PC-9 (cell line): ENCODE data around the gene IMMP2L. TPM values are rescaled to one million over a fixed set of nuclear protein-coding genes. Genes with fewer than 3 reads are reported as not detected.
A peak's percentile ranks its signal among the peaks of the same experiment; 100 is the strongest.

Experiments
- BruUV-seq: library from RNA; stranded (reverse); fragments of 400-500 nt; replicated peaks from 2 replicates; lab custom pipeline; 2021; lab: Mats Ljungman, UMichigan
- CTCF ChIA-PET: fragments of 300-600 bp; sonication (Branson Sonifier 250); formaldehyde crosslinking; loops from one replicate; lab custom pipeline; 2022; ENCODE audit warnings: antibody characterized with exemption; lab: Charles Lee
- POLR2A ChIA-PET: fragments of 300-600 bp; sonication (Branson Sonifier 250); formaldehyde crosslinking; loops from one replicate; lab custom pipeline; 2022; ENCODE audit warnings: antibody characterized with exemption; ENCODE audit not compliant: unreplicated experiment; lab: Charles Lee
- DNase-seq, 2 experiments: peaks; one replicate each; pipeline versions ENCODE4 v3.0.0 to v3.0.0-alpha.2; 2015 to 2022; ENCODE audit warnings: mixed read lengths in 1 of 2
- H2AFZ ChIP-seq: fragments of 200-600 bp; sonication (generic); 2 replicates; pipeline ENCODE4 v1.8.1; 2017; ENCODE audit warnings: antibody characterized with exemption
- H3F3A ChIP-seq: fragments of 200-600 bp; sonication (generic); 2 replicates; pipeline ENCODE4 v1.8.1; 2017; ENCODE audit warnings: antibody characterized with exemption, mild to moderate bottlenecking, low read depth; ENCODE audit not compliant: insufficient read depth
- H3K27ac ChIP-seq: fragments of 200-600 bp; sonication (generic); 2 replicates; pipeline ENCODE4 v1.6.1; 2016; ENCODE audit warnings: mixed run types
- H3K27me3 ChIP-seq: fragments of 200-600 bp; sonication (generic); 2 replicates; pipeline ENCODE4 v1.6.1; 2016; ENCODE audit warnings: low read depth, mixed run types; ENCODE audit not compliant: insufficient read depth
- H3K36me3 ChIP-seq: fragments of 200-600 bp; sonication (generic); 2 replicates; pipeline ENCODE4 v1.6.1; 2016; ENCODE audit warnings: low read depth, mixed run types
- H3K4me1 ChIP-seq: fragments of 200-600 bp; sonication (generic); replicated peaks from 2 replicates; pipeline ENCODE4 v1.6.1; 2016; ENCODE audit warnings: mixed run types; ENCODE audit not compliant: insufficient read depth
- H3K4me2 ChIP-seq: fragments of 200-600 bp; sonication (generic); 2 replicates; pipeline ENCODE4 v1.6.1; 2017; ENCODE audit warnings: mixed run types
- H3K4me3 ChIP-seq: fragments of 200-600 bp; sonication (generic); 2 replicates; pipeline ENCODE4 v1.6.1; 2016; ENCODE audit warnings: mixed run types
- H3K79me2 ChIP-seq: fragments of 200-600 bp; sonication (generic); 2 replicates; pipeline ENCODE4 v1.6.1; 2017; ENCODE audit warnings: low read depth, mixed run types
- H3K9me2 ChIP-seq: fragments of 200-600 bp; sonication (generic); 2 replicates; pipeline ENCODE4 v1.8.1; 2017; ENCODE audit warnings: mild to moderate bottlenecking; ENCODE audit not compliant: insufficient read depth
- H3K9me3 ChIP-seq: fragments of 200-600 bp; sonication (generic); 2 replicates; pipeline ENCODE4 v1.8.1; 2016; ENCODE audit warnings: low read depth; ENCODE audit not compliant: insufficient read depth
- H4K20me1 ChIP-seq: fragments of 200-600 bp; sonication (generic); 2 replicates; pipeline ENCODE4 v1.8.1; 2017; ENCODE audit not compliant: insufficient read depth
- EZH2 ChIP-seq: fragments of 200-600 bp; sonication (generic); IDR thresholded peaks from 2 replicates; pipeline ENCODE4 v1.8.0; 2017; ENCODE audit warnings: antibody characterized with exemption, low read depth
- intact Hi-C: fragments of 100-400 bp; cut with micrococcal nuclease; formaldehyde crosslinking; loops from one replicate; pipeline ENCODE4 v1.10.0; 2022; ENCODE audit not compliant: unreplicated experiment
- total RNA-seq: library from RNA; stranded (reverse); gene quantifications from 2 replicates; pipeline ENCODE4 v1.2.3, GENCODE V29; 2021
- TF ChIP-seq, protein P1 (sequence below): fragments of 200-600 bp; sonication (generic); conservative IDR thresholded peaks from 2 replicates; pipeline ENCODE4 v1.6.1; 2017; ENCODE audit warnings: mixed run types, antibody characterized with exemption, mild to moderate bottlenecking, moderate library complexity

The IMMP2L gene
- total RNA-seq, 1 experiment from 2014 or later: 40.5 TPM

DNA sequence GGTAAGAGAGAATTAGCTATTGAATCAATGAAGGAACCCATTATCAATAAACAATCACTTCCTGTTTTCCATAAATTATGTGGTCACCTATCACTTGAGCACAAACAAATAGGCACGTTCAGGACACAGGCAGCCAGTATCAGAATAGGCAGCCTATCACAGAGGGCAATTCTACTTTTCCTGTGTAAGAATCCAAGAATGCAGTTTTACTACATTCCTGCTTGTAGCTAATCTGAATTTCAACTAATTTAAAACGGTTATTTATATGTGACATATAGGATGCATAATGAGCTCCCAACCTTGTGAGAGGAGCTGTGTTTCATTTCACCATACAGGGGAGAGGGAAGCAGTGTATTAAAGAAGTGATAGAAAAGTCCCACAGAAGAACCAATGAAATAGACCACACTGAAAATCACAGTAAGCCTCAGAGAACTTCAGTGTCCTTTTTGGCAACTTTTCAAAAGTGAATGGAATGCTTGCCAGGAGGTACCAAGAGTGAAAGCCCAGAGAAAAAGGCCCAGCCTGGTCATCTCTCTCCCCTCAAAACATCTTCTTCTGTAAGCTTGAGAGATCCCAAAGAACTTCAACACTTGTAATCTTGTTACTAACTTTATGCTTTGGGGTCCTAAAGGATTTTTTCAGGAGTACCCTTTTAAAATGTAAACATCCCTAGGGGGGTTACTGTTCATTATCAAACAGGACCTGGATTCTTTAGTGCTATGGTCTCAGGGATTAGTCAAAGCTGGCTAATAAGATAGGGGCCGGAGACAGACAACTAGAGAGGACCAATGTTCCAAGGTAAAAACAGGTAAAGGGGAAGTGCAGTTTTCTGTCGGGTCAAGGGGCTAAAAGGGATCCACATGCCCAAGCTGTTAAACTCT is 1.3 kb downstream of the IMMP2L start:
- Histone ChIP-seq H3K27me3 (no peaks in the 10 kb centered on the region), H2AFZ (peak overlapping the region; percentile 77), H4K20me1 (no peaks in the 10 kb centered on the region), H3K4me3 (peak overlapping the region; percentile 69), H3K4me2 (peak overlapping the region; percentile 87), H3K27ac (peak overlapping the region; percentile 61), H3K79me2 (peaks cover 12% of the 10 kb centered on the region; the same call in 1 of the 2 replicates), H3K4me1 (peaks cover 20% of the 10 kb centered on the region), H3K9me3 (no peaks in the 10 kb centered on the region), H3K36me3 (peaks cover 9% of the 10 kb centered on the region; the same call in 1 of the 2 replicates), H3F3A (peaks cover 8% of the 10 kb centered on the region; the same call in 1 of the 2 replicates), H3K9me2 (no peaks in the 10 kb centered on the region)
- intact Hi-C loops: loop anchor here (10.0 kb wide), 1 partner anchor 174 kb away; no protein-coding TSS in a partner anchor
- TF ChIP-seq, protein P1, sequence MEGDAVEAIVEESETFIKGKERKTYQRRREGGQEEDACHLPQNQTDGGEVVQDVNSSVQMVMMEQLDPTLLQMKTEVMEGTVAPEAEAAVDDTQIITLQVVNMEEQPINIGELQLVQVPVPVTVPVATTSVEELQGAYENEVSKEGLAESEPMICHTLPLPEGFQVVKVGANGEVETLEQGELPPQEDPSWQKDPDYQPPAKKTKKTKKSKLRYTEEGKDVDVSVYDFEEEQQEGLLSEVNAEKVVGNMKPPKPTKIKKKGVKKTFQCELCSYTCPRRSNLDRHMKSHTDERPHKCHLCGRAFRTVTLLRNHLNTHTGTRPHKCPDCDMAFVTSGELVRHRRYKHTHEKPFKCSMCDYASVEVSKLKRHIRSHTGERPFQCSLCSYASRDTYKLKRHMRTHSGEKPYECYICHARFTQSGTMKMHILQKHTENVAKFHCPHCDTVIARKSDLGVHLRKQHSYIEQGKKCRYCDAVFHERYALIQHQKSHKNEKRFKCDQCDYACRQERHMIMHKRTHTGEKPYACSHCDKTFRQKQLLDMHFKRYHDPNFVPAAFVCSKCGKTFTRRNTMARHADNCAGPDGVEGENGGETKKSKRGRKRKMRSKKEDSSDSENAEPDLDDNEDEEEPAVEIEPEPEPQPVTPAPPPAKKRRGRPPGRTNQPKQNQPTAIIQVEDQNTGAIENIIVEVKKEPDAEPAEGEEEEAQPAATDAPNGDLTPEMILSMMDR: no peak
- no peak for TF ChIP-seq EZH2
- peak; percentile 44 to 84 for DNase-seq
- no TSS peak for BruUV-seq
- ChIA-PET CTCF (interaction anchor here (0.7 kb wide), 1 partner anchor 318 kb away, joined by 9 read pairs; no protein-coding TSS in a partner anchor), POLR2A (interaction anchor here (0.5 to 0.6 kb wide), 2 partner anchors 423 to 1373 kb away, joined by 3 read pairs; no protein-coding TSS in a partner anchor)

DNA sequence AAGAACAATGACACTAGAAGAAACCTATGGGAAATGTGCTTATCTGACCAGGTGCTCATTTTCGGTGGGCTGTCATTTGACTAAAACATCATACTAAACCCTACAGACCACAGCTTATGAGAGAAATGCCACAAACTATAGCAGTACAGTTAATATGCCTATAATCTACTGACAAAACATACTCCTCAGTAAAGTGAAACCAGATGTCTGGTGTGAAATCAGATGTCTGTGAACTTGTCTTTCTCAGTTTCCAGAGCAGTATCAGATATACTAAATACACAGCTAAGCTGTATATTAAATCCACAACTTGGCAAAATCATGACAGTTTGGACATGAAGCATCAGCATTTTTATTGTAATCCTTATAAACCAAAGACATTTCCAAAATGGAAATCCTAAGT is 3.3 kb downstream of the IMMP2L start:
- DNase-seq: no peak
- BruUV-seq: no TSS peak
- CTCF ChIA-PET: no interaction called here

DNA sequence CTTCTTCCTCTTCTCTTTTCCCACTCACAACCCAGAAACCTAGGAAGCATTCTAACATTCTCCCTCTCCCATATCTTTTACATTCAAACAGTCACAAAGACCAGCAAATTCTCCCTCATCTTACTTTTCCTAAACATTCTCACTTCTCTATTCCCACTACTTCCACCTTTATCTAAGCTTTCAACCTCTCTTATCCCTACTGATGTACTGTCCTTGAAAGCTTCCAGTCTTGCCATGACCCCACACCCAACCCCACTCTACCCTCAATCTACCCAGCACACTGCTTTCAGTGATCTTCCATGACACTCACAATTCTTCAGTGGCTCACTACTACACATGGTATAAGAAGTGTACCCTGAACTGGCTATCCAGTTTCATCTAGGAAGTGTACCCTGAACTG is 5.3 kb downstream of the IMMP2L start:
- intact Hi-C loops: no loop called here
- Histone ChIP-seq H3K79me2 (peaks cover 12% of the 10 kb centered on the region; the same call in 1 of the 2 replicates), H3F3A (peaks cover 8% of the 10 kb centered on the region; the same call in 1 of the 2 replicates), H3K27ac (no peak overlapping the region), H3K4me3 (no peak overlapping the region), H3K36me3 (peaks cover 19% of the 10 kb centered on the region), H4K20me1 (no peaks in the 10 kb centered on the region), H3K27me3 (no peaks in the 10 kb centered on the region), H3K4me2 (no peak overlapping the region), H3K9me3 (no peaks in the 10 kb centered on the region), H3K4me1 (peaks cover 20% of the 10 kb centered on the region), H3K9me2 (no peaks in the 10 kb centered on the region), H2AFZ (no peak overlapping the region)
- BruUV-seq: no TSS peak
- no peak for TF ChIP-seq EZH2
- TF ChIP-seq, protein P1: no peak
- POLR2A ChIA-PET: no interaction called here
- CTCF ChIA-PET: no interaction called here
- no peak for DNase-seq

More for the DNA sequence above, 3.3 kb downstream of the IMMP2L start:
- no peak overlapping the region for H3K27ac ChIP-seq
- peaks cover 20% of the 10 kb centered on the region for H3K4me1 ChIP-seq
- H3K36me3 ChIP-seq: peaks cover 9% of the 10 kb centered on the region
- H2AFZ ChIP-seq: no peak overlapping the region
- no peaks in the 10 kb centered on the region for H4K20me1 ChIP-seq
- POLR2A ChIA-PET: interaction anchor here (0.6 kb wide), 2 partner anchors 8 to 422 kb away, joined by 9 to 15 read pairs; no protein-coding TSS in a partner anchor
- no peaks in the 10 kb centered on the region for H3K9me2 ChIP-seq
- H3K9me3 ChIP-seq: no peaks in the 10 kb centered on the region
- TF ChIP-seq, protein P1: no peak
- no peak for TF ChIP-seq EZH2
- intact Hi-C loops: no loop called here
- no peak overlapping the region for H3K4me2 ChIP-seq
- H3K4me3 ChIP-seq: no peak overlapping the region
- H3K79me2 ChIP-seq: peaks cover 12% of the 10 kb centered on the region; the same call in 1 of the 2 replicates
- H3K27me3 ChIP-seq: no peaks in the 10 kb centered on the region
- H3F3A ChIP-seq: peaks cover 8% of the 10 kb centered on the region; the same call in 1 of the 2 replicates
